ENCODE data around the gene SYCE3.

GRCh38 chr22:50609599-50609998 lies 46.9 kb upstream of the SYCE3 start:
- TF ChIP-seq, protein P1, sequence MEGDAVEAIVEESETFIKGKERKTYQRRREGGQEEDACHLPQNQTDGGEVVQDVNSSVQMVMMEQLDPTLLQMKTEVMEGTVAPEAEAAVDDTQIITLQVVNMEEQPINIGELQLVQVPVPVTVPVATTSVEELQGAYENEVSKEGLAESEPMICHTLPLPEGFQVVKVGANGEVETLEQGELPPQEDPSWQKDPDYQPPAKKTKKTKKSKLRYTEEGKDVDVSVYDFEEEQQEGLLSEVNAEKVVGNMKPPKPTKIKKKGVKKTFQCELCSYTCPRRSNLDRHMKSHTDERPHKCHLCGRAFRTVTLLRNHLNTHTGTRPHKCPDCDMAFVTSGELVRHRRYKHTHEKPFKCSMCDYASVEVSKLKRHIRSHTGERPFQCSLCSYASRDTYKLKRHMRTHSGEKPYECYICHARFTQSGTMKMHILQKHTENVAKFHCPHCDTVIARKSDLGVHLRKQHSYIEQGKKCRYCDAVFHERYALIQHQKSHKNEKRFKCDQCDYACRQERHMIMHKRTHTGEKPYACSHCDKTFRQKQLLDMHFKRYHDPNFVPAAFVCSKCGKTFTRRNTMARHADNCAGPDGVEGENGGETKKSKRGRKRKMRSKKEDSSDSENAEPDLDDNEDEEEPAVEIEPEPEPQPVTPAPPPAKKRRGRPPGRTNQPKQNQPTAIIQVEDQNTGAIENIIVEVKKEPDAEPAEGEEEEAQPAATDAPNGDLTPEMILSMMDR (conservative IDR thresholded peaks at IDR 0.05 in 1 of 2, IDR thresholded peaks at IDR 0.05 in 1 of 2; ENCODE audit: extremely low read depth in 1 of 2, insufficient read depth in 1 of 2, low read depth in 1 of 2, low read length in 2 of 2) = no peak
- TF ChIP-seq EZH2 (IDR thresholded peaks at IDR 0.05; ENCODE audit: borderline replicate concordance, low read length) = no peak

Measured in mammary epithelial cell (primary cell).